Subcutaneous preadipocyte (primary cell): ENCODE measurements around the gene MEOX1. TPM values are rescaled to one million over a fixed set of nuclear protein-coding genes. Genes with fewer than 3 reads are reported as not detected.

ENCODE experiments used
- small RNA-seq: library from RNA; depleted of rRNA; stranded (forward); fragments of <200 nt; gene quantifications from one replicate; pipeline ENCODE3, GENCODE V24; 2012
- total RNA-seq: library from RNA; depleted of rRNA; stranded (reverse); fragments of >200 nt; gene quantifications from 2 replicates; pipeline ENCODE4 v1.2.3, GENCODE V29; 2012

The MEOX1 gene
- not detected in 2 replicates for total RNA-seq

GRCh38 chr17:43661699-43662412 is at the start of gene MEOX1:
TSS of gene MEOX1 (minus strand) at chr17:43661922. CDS start at chr17:43661534, 388 bp downstream.

Small RNAs within 50 kb of the gene (small RNA-seq; reads per million reads assigned to genes)
- gene RF00017, result not detected

Other genes with a start within 250 kb of the MEOX1 start
- 39.7 and 45.0 TPM in 2 replicates for gene DHX8, start 177.9 kb downstream of the MEOX1 start, total RNA-seq
- 10.7 and 30.7 TPM in 2 replicates for gene ETV4, start 115.6 kb downstream of the MEOX1 start, total RNA-seq
- gene SOST, start 96.9 kb upstream of the MEOX1 start, total RNA-seq, result not detected in 2 replicates
- 43.4 and 55.1 TPM in 2 replicates for gene DUSP3, start 117.1 kb upstream of the MEOX1 start, total RNA-seq
- under 0.01 TPM in 2 replicates for gene CFAP97D1, start 118.5 kb upstream of the MEOX1 start, total RNA-seq
- 12.9 and 17.0 TPM in 2 replicates for gene MPP3, start 171.2 kb upstream of the MEOX1 start, total RNA-seq
- not detected in 2 replicates for gene CD300LG, start 185.3 kb upstream of the MEOX1 start, total RNA-seq
- 0.78 and 1.1 TPM in 2 replicates for gene MPP2, start 245.6 kb upstream of the MEOX1 start, total RNA-seq